Mucosa of gallbladder (tissue), 1 donor: ENCODE measurements around the gene HCFC1R1. TPM values are rescaled to one million over a fixed set of nuclear protein-coding genes. Genes with fewer than 3 reads are reported as not detected.
A peak's percentile ranks its signal among the peaks of the same experiment; 100 is the strongest.

Experiments used
- DNase-seq: peaks from one replicate; pipeline ENCODE4 v3.0.0-alpha.2; 2020; ENCODE audit warnings: low spot score
- total RNA-seq: library from RNA; stranded (reverse); gene quantifications from one replicate; pipeline ENCODE4 v1.2.1, GENCODE V29; 2021
- donor health status: DM: no; HTN: no; CAD: no.

Gene HCFC1R1
- total RNA-seq, 1 donor from 2014 or later, result 54.6 TPM

GRCh38 chr16:3001316-3001715, 22.4 kb downstream of the HCFC1R1 start:
- no peak for DNase-seq

GRCh38 chr16:3000540-3000939, 23.2 kb downstream of the HCFC1R1 start:
- no peak for DNase-seq

- no peak for DNase-seq
These were observed 23.8 kb downstream of the HCFC1R1 start for GRCh38 chr16:2999929-3000328.

- DNase-seq, result no peak
These were observed 27.4 kb downstream of the HCFC1R1 start for GRCh38 chr16:2996298-2996697.

GRCh38 chr16:2992383-2993081, 31.2 kb downstream of the HCFC1R1 start:
- DNase-seq, result no peak

- DNase-seq, result no peak
These were observed 32.0 kb downstream of the HCFC1R1 start for GRCh38 chr16:2991566-2992261.

GRCh38 chr16:2990891-2991290, 32.9 kb downstream of the HCFC1R1 start:
- no peak for DNase-seq

GRCh38 chr16:2988590-2989099, 35.1 kb downstream of the HCFC1R1 start:
- DNase-seq, result no peak

GRCh38 chr16:2987833-2988232, 35.9 kb downstream of the HCFC1R1 start:
- DNase-seq, result no peak

- DNase-seq, result no peak
These were observed 36.5 kb downstream of the HCFC1R1 start for GRCh38 chr16:2987286-2987685.

- DNase-seq, result no peak
These were observed 37.0 kb downstream of the HCFC1R1 start for GRCh38 chr16:2986623-2987188.

GRCh38 chr16:2985893-2986355, 37.8 kb downstream of the HCFC1R1 start:
- DNase-seq, result no peak

GRCh38 chr16:2985462-2985861, 38.3 kb downstream of the HCFC1R1 start:
- no peak for DNase-seq

- peak; percentile 80 for DNase-seq
These were observed 40.0 kb downstream of the HCFC1R1 start for GRCh38 chr16:2983706-2984136.

GRCh38 chr16:2982402-2982801, 41.3 kb downstream of the HCFC1R1 start:
- no peak for DNase-seq

- no peak for DNase-seq
These were observed 41.9 kb downstream of the HCFC1R1 start for GRCh38 chr16:2981899-2982250.

GRCh38 chr16:2981177-2981898, 42.4 kb downstream of the HCFC1R1 start:
- no peak for DNase-seq

- peak; percentile 93 for DNase-seq
These were observed 43.2 kb downstream of the HCFC1R1 start, which contains the start of gene PKMYT1 for GRCh38 chr16:2980227-2981176. Gene PKMYT1, minus strand, starts transcription at chr16:2980446. Its CDS starts 789 bp downstream, at chr16:2979657.

- DNase-seq, result no peak
These were observed 44.0 kb downstream of the HCFC1R1 start for GRCh38 chr16:2979669-2980226.

GRCh38 chr16:2977440-2977839, 46.3 kb downstream of the HCFC1R1 start:
- DNase-seq, result peak; percentile 57
